HL-60 (cell line): ENCODE measurements around the gene TENT4A.

Experiments
- DNase-seq, 2 experiments: peaks; one replicate each; pipeline ENCODE4 v3.0.0-alpha.2; 2010 to 2020; ENCODE audit warnings: low read depth in 1 of 2, low spot score in 1 of 2
- H3K27ac ChIP-seq: fragments of 250-450 bp; sonication (Bioruptor Pico); replicated peaks from 2 replicates; pipeline ENCODE4 v1.5.1; 2020; ENCODE audit warnings: mild to moderate bottlenecking, moderate library complexity
- H3K27me3 ChIP-seq: fragments of 250-450 bp; sonication (Bioruptor Pico); 2 replicates; pipeline ENCODE4 v1.5.1; 2021; ENCODE audit warnings: mild to moderate bottlenecking, moderate library complexity; ENCODE audit not compliant: insufficient read depth, poor library complexity, severe bottlenecking
- H3K4me3 ChIP-seq: replicated peaks from 2 replicates; pipeline ENCODE4 v1.5.1; 2011; ENCODE audit warnings: mild to moderate bottlenecking, control low read depth, low read length; ENCODE audit not compliant: insufficient read depth
- CTCF ChIP-seq: IDR thresholded peaks from one replicate; pipeline ENCODE4 v1.5.1; 2011; ENCODE audit warnings: low read length, control low read depth, inconsistent platforms; ENCODE audit not compliant: insufficient read depth
- GABPA ChIP-seq: IDR thresholded peaks from 2 replicates; pipeline ENCODE4 v1.6.1; 2012; ENCODE audit warnings: low read depth
- POLR2AphosphoS5 ChIP-seq: IDR thresholded peaks from 2 replicates; pipeline ENCODE4 v1.6.1; 2012; ENCODE audit warnings: low read depth
- REST ChIP-seq: IDR thresholded peaks from 2 replicates; pipeline ENCODE4 v1.6.1; 2012; ENCODE audit warnings: low read depth; ENCODE audit not compliant: insufficient replicate concordance
- SPI1 ChIP-seq: IDR thresholded peaks from 2 replicates; pipeline ENCODE4 v1.6.1; 2012; ENCODE audit warnings: low read depth, mild to moderate bottlenecking, borderline replicate concordance

The TENT4A gene

GRCh38 chr5:6737043-6737941, 24.1 kb downstream of the TENT4A start:
- TF ChIP-seq POLR2AphosphoS5 = no peak
- no peak for TF ChIP-seq CTCF
- no peak for TF ChIP-seq GABPA
- no peak for TF ChIP-seq REST
- no peak for TF ChIP-seq SPI1
- no peak overlapping the region for H3K27ac ChIP-seq
- H3K4me3 ChIP-seq = no peak overlapping the region
- no peak for DNase-seq
- H3K27me3 ChIP-seq = no peaks in the 10 kb centered on the region

- H3K27ac ChIP-seq = no peak overlapping the region
- no peaks in the 10 kb centered on the region for H3K27me3 ChIP-seq
- H3K4me3 ChIP-seq = no peak overlapping the region
- DNase-seq = no peak
- TF ChIP-seq CTCF (no peak), POLR2AphosphoS5 (no peak), REST (no peak), GABPA (no peak), SPI1 (no peak)
Observed at GRCh38 chr5:6739603-6740002, 26.4 kb downstream of the TENT4A start.

GRCh38 chr5:6740586-6741150, 27.4 kb downstream of the TENT4A start:
- TF ChIP-seq REST (no peak), GABPA (no peak), POLR2AphosphoS5 (no peak), CTCF (no peak), SPI1 (no peak)
- no peak for DNase-seq
- no peak overlapping the region for H3K27ac ChIP-seq
- no peak overlapping the region for H3K4me3 ChIP-seq
- no peaks in the 10 kb centered on the region for H3K27me3 ChIP-seq
